ENCODE measurements around the gene JAK1.

The JAK1 gene

DNA sequence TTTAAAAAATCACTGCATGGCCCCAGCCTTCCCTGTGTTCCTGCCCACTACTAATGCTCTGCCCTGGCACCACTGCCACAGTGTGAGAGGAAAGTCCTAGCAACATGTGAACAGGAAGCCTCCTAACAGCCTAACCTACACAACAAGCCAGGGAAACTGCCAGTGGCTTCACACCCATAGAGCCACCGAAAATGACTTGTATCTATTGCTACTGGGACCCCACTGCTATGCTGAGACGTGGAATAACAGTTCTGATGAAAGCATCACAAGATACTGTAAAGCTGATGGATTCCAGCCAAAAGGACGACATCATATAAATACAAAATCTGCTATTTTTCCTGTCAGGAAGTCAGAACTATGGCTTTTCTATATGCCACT is 74.9 kb downstream of the JAK1 start:
- TF ChIP-seq, protein P1, sequence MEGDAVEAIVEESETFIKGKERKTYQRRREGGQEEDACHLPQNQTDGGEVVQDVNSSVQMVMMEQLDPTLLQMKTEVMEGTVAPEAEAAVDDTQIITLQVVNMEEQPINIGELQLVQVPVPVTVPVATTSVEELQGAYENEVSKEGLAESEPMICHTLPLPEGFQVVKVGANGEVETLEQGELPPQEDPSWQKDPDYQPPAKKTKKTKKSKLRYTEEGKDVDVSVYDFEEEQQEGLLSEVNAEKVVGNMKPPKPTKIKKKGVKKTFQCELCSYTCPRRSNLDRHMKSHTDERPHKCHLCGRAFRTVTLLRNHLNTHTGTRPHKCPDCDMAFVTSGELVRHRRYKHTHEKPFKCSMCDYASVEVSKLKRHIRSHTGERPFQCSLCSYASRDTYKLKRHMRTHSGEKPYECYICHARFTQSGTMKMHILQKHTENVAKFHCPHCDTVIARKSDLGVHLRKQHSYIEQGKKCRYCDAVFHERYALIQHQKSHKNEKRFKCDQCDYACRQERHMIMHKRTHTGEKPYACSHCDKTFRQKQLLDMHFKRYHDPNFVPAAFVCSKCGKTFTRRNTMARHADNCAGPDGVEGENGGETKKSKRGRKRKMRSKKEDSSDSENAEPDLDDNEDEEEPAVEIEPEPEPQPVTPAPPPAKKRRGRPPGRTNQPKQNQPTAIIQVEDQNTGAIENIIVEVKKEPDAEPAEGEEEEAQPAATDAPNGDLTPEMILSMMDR (conservative IDR thresholded peaks at IDR 0.05; ENCODE audit: low read depth, low read length): no peak
- no peak for DNase-seq (ENCODE audit: low read depth)
- no peak overlapping the region for H3K4me3 ChIP-seq (ENCODE audit: low read length)

DNA sequence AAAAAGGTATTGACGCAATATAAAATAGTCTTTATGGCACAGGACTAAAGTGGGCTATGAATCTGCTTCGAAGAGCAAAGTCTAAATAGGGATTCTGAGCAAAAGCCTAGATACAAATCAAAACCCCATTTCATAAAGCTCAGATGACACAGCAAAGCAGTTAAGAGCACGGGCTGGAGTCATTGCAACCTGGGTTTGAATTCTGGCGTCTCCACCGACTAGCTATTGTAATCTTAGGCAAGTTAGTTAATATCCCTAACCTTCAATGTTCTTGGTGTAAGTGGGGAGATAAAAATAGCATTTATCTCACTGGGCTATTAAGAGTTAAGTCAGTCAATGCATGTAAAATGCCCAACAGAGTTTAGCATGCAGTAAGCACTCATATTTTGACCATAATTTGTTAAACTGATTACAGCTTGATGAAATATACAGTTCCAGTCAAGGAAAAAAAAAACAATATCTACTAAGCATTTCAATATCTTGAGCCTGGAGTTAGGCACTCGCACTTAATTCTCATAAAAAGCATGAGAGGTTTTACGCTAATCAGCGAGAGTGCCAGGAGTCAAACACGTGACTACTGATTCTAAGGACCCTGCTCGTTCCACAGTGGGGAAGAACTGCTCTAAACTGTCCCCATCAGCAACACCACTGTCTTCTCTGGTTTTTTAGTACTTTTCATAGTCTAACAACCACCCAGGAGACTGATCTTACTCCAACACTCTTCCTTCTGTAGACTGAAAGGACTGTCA is 75.5 kb downstream of the JAK1 start:
- TF ChIP-seq, protein P1 (conservative IDR thresholded peaks at IDR 0.05; ENCODE audit: low read depth, low read length): no peak
- no peak for DNase-seq (ENCODE audit: low read depth)
- H3K4me3 ChIP-seq (ENCODE audit: low read length): no peak overlapping the region

DNA sequence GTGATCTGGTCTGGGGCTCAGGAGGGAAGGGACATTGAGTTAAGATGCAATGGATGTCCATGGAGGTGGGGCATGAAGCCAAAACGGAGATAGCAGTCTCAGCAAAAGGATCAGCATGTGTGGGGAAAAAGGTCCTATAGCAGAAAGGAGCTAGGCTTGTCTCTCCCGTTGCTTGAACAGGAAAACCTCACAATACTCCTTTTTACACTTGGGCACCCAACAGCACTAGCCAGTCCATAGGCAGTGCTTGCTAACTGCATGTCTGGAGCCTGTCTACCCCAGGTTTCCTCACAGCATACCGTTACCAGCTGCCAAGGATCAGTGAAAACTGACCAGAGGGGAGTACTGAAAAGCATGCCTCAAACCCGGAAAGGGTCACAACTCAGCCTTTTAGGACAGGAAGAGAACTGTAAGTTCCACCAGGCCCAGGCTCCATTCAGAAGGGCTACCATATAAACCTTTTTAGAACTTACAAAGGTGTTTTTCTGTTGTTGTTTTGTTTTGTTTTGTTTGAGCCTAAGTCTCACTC is 78.6 kb downstream of the JAK1 start:
- H3K4me3 ChIP-seq (ENCODE audit: low read length): no peak overlapping the region
- DNase-seq (ENCODE audit: low read depth): no peak
- TF ChIP-seq, protein P1 (conservative IDR thresholded peaks at IDR 0.05; ENCODE audit: low read depth, low read length): no peak

DNA sequence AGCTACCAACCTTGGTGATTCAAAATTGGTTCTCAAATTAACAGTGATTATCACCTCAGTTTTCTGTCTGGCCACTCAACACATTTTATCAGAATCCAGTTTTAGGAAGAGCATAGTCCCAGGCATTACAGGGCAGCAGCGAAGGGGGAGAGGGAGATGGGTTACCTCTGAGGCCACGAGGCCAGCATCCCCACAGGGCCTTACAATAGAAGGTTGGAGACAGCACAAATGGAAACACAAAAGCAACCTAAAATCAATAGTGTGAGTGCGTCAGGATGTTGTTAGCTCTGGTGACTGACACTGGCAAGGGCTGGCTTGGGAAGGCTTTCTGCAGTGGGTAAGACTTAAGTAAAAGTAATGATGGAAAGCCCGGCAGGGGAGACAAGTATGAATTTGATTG is 79.5 kb downstream of the JAK1 start:
- DNase-seq (ENCODE audit: low read depth): no peak
- H3K4me3 ChIP-seq (ENCODE audit: low read length): no peak overlapping the region
- TF ChIP-seq, protein P1 (conservative IDR thresholded peaks at IDR 0.05; ENCODE audit: low read depth, low read length): no peak

DNA sequence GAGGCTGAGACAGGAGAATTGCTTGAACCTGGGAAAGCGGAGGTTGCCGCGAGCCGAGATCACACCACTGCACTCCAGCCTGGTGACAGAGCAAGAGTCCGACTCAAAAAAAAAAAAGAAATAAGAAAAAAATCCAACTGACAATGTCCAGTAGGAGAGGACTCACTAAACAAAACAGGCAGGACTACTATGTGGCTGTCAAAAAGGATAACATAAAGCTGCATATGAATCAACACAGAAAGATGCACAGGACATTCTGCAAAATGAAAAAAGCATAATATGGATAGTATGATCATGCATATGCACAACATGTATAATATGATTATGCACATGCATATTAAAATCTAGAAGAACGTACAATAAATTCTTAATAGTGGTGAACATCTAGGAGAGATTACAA is 80.7 kb downstream of the JAK1 start:
- no peak for DNase-seq (ENCODE audit: low read depth)
- TF ChIP-seq, protein P1 (conservative IDR thresholded peaks at IDR 0.05; ENCODE audit: low read depth, low read length): no peak
- no peak overlapping the region for H3K4me3 ChIP-seq (ENCODE audit: low read length)

DNA sequence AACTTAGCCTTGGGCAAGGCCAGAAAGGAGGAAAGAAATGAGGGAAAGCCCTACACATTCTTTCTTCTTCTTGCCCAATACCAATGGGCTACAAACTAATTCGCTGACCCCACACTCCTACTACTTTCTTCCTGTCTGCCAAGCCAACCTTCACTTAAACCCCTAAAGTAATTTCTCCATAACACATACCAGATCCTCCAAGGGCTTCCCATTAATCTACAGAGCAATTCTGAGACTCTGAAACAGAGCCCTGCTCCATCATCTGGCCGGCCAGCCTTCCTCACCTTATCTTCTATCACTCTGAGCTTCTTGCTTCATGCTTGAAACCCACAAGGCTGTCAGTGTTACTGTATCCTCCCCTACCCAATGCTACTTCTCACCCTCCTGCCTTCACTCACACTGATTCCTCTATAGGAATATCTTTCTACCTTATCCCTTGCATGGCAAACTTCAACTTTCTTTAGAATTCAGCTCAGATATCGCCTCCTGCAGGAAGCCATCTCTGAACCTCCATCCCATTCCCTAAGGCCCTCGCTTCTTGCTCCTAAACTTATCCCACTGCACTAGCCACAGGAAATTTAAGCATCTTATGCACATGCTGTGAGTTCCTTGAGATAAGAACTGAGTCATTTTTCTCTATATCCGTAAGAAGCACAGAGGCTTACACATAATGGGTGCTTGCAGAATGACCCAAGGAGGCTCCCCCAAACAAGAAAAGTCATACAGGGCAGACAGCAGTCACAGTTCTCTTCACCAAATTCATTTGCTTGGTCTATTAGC is 81.9 kb downstream of the JAK1 start:
- DNase-seq (ENCODE audit: low read depth): no peak
- no peak overlapping the region for H3K4me3 ChIP-seq (ENCODE audit: low read length)
- TF ChIP-seq, protein P1 (conservative IDR thresholded peaks at IDR 0.05; ENCODE audit: low read depth, low read length): no peak

All from retinal pigment epithelial cell (primary cell).